HEK293T (cell line): Measurements from ENCODE around the gene DBN1.

Experiments used
- CTCF ChIA-PET: fragments of 350-600 bp; formaldehyde crosslinking; extraction: SDS; loops from one replicate; lab custom pipeline; 2021; ENCODE audit warnings: antibody characterized with exemption, inconsistent platforms; lab: Yijun Ruan, JAX
- POLR2A ChIA-PET: fragments of 350-600 bp; formaldehyde crosslinking; extraction: SDS; loops from one replicate; lab custom pipeline; 2020; ENCODE audit warnings: antibody characterized with exemption, inconsistent platforms; lab: Yijun Ruan, JAX
- DNase-seq: peaks from one replicate; pipeline ENCODE4 v3.0.0; 2012; ENCODE audit warnings: mixed read lengths; ENCODE audit errors: extremely low spot score
- ARNT ChIP-seq: fragments of 450-650 bp; IDR thresholded peaks from 2 replicates; pipeline ENCODE4 v1.6.1; 2017; ENCODE audit warnings: mild to moderate bottlenecking
- BHLHE40 ChIP-seq: fragments of 450-650 bp; IDR thresholded peaks from 2 replicates; pipeline ENCODE4 v1.6.1; 2016; ENCODE audit warnings: mild to moderate bottlenecking, moderate library complexity, borderline replicate concordance
- CTBP1 ChIP-seq: fragments of 450-650 bp; IDR thresholded peaks from 2 replicates; pipeline ENCODE4 v1.6.1; 2016; ENCODE audit warnings: borderline replicate concordance
- ELF4 ChIP-seq: fragments of 450-650 bp; IDR thresholded peaks from 2 replicates; pipeline ENCODE4 v1.6.1; 2017; ENCODE audit warnings: antibody characterized with exemption
- FOXA1 ChIP-seq: fragments of 450-650 bp; IDR thresholded peaks from 2 replicates; pipeline ENCODE4 v1.6.1; 2016; ENCODE audit warnings: mild to moderate bottlenecking
- FOXK2 ChIP-seq: fragments of 450-650 bp; IDR thresholded peaks from 2 replicates; pipeline ENCODE4 v1.6.1; 2016; ENCODE audit warnings: mild to moderate bottlenecking
- FOXM1 ChIP-seq: fragments of 450-650 bp; IDR thresholded peaks from 2 replicates; pipeline ENCODE4 v1.6.1; 2017; ENCODE audit warnings: mild to moderate bottlenecking, borderline replicate concordance
- HDGF ChIP-seq: fragments of 450-650 bp; IDR thresholded peaks from 2 replicates; pipeline ENCODE4 v1.6.1; 2017; ENCODE audit warnings: antibody characterized with exemption, borderline replicate concordance
- L3MBTL2 ChIP-seq: fragments of 450-650 bp; conservative IDR thresholded peaks from 2 replicates; pipeline ENCODE4 v1.6.1; 2016; ENCODE audit warnings: mild to moderate bottlenecking
- LEF1 ChIP-seq: fragments of 450-650 bp; IDR thresholded peaks from 2 replicates; pipeline ENCODE4 v1.6.1; 2017; ENCODE audit warnings: mild to moderate bottlenecking, borderline replicate concordance
- NFRKB ChIP-seq: fragments of 450-650 bp; IDR thresholded peaks from 2 replicates; pipeline ENCODE4 v1.6.1; 2016; ENCODE audit warnings: mild to moderate bottlenecking, moderate library complexity
- SP1 ChIP-seq: fragments of 450-650 bp; IDR thresholded peaks from 2 replicates; pipeline ENCODE4 v1.6.1; 2017
- SUZ12 ChIP-seq: fragments of 450-650 bp; IDR thresholded peaks from 2 replicates; pipeline ENCODE4 v1.6.1; 2016; ENCODE audit warnings: mild to moderate bottlenecking
- TARDBP ChIP-seq: fragments of 450-650 bp; IDR thresholded peaks from 2 replicates; pipeline ENCODE4 v1.6.1; 2016
- ZNF384 ChIP-seq: fragments of 450-650 bp; IDR thresholded peaks from 2 replicates; pipeline ENCODE4 v1.6.1; 2016
- TF ChIP-seq, protein P1 (sequence below): fragments of 450-650 bp; IDR thresholded peaks from 2 replicates; pipeline ENCODE4 v1.6.1; 2016

The DBN1 gene

DNA sequence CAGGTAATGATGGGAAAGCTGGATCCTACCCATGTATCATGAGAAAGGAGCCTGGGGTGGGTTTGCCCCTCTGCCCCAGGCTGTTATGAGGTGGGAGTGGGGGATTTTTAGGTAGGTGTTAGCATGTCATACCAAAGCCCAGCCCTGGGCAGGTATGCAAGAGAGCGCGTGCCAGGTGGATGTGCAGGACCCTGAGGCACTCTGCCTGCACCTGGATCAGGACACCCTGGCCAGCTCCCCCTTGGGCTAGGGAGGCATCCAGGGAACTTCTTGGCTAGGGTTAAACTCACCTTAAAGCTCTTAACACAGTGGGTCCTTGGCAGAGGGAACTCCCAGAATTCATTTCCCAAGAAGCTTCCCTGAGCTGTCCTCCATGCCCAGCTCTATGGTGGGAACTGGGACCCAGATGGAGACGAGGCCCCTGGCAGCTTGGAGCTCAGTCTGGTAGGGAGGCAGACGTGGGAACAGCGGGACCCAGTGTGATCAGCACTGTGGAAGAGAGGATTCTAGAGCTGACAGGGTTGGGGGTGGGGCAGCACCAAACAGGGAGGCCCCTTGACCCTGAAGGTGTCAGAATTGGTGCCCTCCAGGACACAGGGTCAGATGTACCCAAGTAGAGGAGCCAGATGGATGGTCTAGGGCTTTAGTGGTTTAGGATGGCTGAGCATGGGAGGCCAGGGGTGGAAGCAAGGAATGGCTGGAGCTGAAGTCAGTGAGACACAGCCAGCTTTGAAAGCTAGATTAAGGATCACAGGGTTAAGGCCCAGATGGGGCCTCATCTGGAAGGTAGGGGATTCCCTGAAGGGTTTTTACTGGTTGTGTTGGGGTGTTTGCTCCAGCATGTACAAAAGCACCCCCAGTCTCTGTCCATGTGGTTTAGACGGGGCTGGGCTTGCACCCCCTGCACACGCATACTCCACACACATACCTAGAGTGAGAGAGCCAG lies 29.1 kb downstream of the DBN1 start:
- DNase-seq: no peak
- POLR2A ChIA-PET: interaction anchor here (0.8 to 7.4 kb wide), 8 partner anchors 8 to 93 kb away, joined by 3 to 69 read pairs (median 8); partner anchors contain the start of genes GRK6 and LMAN2
- TF ChIP-seq ELF4: no peak; the same call in 1 of the 2 replicates
- CTCF ChIA-PET: interaction anchor here (1.2 to 2.0 kb wide), 3 partner anchors 10 to 54 kb away, joined by 3 to 6 read pairs (median 6); no protein-coding TSS in a partner anchor

DNA sequence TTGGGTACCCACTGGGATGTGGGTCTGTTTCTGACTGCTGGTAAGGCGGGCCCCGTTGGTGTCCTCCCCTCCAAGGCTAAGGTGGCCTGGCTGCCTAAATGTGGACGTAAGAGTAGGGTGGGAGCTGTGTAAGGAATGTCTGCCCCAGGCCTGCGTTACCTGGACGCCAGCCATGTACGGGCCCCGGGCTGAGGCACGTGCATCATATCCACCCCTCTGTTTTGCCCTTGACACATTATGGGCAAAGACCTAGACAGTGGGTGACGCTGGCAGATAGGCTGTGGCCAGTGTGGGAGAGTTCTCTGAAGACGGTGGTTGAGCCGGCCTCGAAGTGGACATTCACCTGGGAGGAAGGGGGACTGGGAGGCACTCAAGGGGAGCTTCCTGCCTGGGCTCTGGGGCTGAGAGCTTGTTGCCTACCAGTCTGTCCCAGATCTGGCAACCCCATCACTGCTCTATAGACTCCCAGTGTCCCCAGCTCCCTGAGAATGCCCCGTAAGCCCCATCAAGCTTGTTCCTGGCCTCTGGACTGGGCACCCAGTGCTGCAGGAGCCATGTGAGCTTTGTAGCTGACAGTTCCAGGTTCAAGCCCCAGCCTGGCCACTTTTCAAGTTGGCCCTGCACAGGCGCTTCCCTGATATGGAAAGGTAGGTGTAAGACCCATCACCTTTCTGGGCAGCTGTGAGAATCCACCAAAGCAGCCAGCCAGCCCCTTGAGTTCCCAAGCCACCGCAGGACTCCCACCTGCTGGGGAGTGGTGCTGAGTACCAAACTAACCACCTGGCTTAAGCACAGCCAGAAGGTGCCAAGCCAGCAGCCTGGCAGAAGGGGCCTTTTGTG lies 30.1 kb downstream of the DBN1 start:
- TF ChIP-seq ELF4: no peak
- TF ChIP-seq SP1: no peak
- TF ChIP-seq NFRKB: no peak
- TF ChIP-seq L3MBTL2: no peak
- TF ChIP-seq LEF1: no peak
- no peak for TF ChIP-seq ZNF384
- TF ChIP-seq TARDBP: no peak
- TF ChIP-seq ARNT: no peak
- no peak for TF ChIP-seq CTBP1
- no peak for TF ChIP-seq SUZ12
- TF ChIP-seq HDGF: no peak
- TF ChIP-seq FOXA1: no peak
- TF ChIP-seq, protein P1, sequence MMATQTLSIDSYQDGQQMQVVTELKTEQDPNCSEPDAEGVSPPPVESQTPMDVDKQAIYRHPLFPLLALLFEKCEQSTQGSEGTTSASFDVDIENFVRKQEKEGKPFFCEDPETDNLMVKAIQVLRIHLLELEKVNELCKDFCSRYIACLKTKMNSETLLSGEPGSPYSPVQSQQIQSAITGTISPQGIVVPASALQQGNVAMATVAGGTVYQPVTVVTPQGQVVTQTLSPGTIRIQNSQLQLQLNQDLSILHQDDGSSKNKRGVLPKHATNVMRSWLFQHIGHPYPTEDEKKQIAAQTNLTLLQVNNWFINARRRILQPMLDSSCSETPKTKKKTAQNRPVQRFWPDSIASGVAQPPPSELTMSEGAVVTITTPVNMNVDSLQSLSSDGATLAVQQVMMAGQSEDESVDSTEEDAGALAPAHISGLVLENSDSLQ: no peak
- no peak for TF ChIP-seq FOXK2

DNA sequence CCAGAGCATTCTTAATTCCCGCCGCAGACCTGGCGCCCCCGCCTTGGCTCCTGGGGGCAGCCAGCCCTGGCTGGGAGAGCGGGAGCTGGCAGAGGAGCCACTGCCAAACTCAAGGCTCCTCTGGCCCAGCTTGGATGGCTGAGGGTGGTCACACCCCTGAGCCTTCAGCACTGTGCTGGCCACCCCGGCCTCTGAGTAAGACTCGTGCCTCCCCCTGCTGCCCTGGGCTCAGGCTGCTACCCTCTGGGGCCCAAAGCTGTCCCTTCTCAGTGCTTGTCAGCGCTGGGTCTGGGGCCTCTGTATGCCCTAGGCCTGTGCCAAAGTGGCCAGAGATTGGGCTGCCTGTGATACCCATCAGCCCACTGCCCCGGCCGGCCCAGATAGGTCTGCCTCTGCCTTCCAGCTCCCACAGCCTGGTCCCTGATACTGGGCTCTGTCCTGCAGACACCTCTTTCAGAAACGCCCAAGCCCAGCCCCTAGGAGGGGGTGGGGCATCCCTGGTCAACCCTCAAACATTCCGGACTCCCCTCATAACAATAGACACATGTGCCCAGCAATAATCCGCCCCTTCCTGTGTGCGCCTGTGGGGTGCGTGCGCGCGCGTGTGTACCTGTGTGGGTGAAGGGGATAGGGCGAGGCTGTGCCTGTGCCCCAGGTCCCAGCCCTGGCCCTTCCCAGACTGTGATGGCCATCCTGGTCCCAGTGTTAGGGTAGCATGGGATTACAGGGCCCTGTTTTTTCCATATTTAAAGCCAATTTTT lies 31.2 kb downstream of the DBN1 start:
- CTCF ChIA-PET: interaction anchor here (1.2 kb wide), 1 partner anchor 53 kb away, joined by 5 read pairs; no protein-coding TSS in a partner anchor
- POLR2A ChIA-PET: interaction anchor here (0.9 to 7.4 kb wide), 5 partner anchors 12 to 75 kb away, joined by 3 to 69 read pairs (median 3); partner anchors contain the start of gene GRK6
- DNase-seq: no peak
- TF ChIP-seq ELF4 (no peak), ARNT (no peak), FOXM1 (no peak), CTBP1 (no peak), NFRKB (no peak), FOXK2 (no peak), BHLHE40 (no peak), SP1 (no peak), TARDBP (no peak)

More for the DNA sequence above, 30.1 kb downstream of the DBN1 start:
- no peak for DNase-seq
- ChIA-PET POLR2A (interaction anchor here (1.0 to 7.4 kb wide), 7 partner anchors 7 to 92 kb away, joined by 3 to 69 read pairs (median 8); partner anchors contain the start of genes GRK6 and LMAN2), CTCF (interaction anchor here (1.9 to 2.0 kb wide), 2 partner anchors 11 to 53 kb away, joined by 6 read pairs; no protein-coding TSS in a partner anchor)

DNA sequence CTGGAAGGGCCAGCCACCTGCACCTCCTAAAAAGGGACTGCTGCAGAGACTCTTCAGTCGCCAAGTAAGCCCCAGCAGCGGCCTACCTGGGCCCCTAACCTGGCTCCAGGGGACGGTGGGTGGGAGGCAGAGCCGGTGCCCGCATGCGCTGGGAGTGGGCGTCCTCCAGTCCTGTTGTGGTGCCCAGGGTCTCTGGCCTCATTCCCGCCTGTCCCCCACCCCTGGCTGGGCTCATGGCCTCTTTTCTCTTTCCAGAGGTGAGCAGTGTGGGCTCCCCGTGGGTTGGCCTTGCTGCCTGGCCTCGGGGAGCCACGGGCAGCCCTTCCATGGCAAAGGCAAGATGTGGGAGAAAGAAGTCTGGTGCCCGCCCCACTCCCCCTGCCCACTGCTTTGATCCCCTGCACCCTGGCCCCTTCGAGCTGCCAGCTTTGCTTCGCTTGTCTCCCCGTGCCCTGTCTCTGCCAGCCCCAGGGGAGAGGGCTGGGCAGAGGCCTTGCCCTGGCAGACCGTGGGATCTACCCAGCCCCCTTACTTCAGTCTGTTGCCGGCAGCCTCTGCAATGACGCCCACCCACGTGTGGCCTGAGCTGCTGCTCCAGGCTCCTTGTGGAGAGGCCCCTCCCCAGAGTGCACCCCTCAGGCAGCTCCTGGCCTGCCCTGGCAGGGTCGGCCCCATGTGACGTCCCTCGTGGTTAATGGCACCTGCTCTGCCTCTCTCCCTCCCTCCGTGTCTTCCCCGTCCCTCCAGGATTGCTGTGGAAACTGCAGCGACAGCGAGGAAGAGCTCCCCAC lies 32.2 kb downstream of the DBN1 start:
- POLR2A ChIA-PET: interaction anchor here (0.9 to 7.4 kb wide), 3 partner anchors 12 to 16 kb away, joined by 3 to 69 read pairs (median 3); partner anchors contain the start of gene GRK6
- DNase-seq: no peak
- CTCF ChIA-PET: interaction anchor here (0.7 to 1.2 kb wide), 3 partner anchors 16 to 59 kb away, joined by 3 to 5 read pairs (median 3); no protein-coding TSS in a partner anchor
- TF ChIP-seq L3MBTL2 (no peak), ARNT (no peak), CTBP1 (no peak), SP1 (no peak), FOXM1 (no peak), LEF1 (no peak), FOXK2 (no peak), SUZ12 (no peak), NFRKB (no peak), TARDBP (no peak), FOXA1 (no peak), BHLHE40 (no peak), HDGF (no peak), ELF4 (no peak), ZNF384 (no peak)
- TF ChIP-seq, protein P1: no peak
